Inferior parietal cortex (tissue), 1 donor: ENCODE measurements around the gene ELOVL1.

Experiments used
- DNase-seq: peaks from one replicate; pipeline ENCODE4 v3.0.0-alpha.2; 2016; ENCODE audit errors: extremely low spot score

ELOVL1 gene

DNA sequence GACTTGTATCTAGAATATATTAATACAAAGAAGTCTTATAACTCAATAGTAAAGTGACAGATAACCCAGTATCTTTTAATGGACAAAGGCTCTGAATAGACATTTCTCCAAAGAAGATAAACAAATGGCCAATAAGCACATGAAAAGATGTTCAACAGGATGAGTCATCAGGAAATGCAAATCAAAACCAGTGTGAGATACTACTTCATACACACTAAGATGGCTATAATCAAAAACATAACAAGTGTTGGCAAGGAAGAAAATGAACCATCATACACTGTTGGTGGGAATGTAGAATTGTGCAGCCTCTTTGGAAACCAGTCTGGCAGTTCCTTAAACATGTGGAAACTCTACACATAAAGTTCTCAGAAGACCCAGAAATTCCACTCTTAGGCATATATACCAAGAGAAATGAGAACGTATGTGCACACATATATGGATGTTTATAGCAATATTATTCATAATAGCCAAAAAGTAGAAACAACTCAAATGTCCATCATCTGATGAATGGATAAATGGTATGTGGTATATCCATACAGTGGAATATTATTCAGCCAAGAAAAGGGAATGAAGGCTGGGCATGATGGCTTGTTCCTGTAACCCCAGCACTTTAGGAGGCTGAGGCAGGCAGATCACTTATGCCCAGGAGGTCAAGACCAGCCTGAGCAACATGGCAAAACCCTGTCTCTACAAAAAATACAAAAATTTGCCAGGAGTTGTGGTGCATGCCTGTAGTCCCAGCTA lies 40.1 kb downstream of the ELOVL1 start:
- no peak for DNase-seq

DNA sequence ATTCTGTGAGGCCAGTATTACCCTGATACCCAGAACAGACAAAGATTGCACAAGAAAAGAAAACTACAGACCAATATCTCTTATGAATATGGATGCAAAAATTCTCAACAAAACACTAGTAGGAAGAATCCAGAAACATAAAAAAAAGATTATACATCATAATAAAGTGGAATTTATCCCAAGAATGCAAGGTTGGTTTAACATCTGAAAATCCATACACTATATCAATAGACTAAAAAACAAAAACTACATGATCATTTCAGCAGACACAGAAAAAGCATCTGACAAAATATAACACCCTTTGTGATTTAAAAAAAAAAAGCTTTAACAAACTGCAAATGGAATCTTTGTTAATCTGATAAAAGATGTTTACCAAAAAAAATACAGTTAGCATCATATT lies 42.4 kb downstream of the ELOVL1 start:
- DNase-seq, result no peak

DNA sequence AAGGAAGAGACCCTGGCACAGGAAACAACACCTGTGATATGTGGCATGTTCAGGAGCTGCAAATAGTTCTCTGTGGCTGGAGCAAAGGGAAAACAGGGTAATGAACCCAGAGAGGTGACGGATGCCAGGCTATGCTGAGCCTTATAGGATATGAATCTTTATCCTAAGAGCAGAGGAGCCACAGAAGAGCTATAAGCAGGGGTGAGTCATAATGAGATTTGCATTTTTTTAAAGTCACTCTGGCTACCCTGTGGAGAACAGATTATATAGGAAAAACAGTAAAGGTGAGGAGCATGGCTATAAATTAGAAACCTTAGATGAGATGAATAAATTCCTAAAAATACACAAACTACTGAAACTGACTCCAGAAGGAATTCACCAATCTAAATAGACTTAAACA lies 43.0 kb downstream of the ELOVL1 start:
- no peak for DNase-seq

DNA sequence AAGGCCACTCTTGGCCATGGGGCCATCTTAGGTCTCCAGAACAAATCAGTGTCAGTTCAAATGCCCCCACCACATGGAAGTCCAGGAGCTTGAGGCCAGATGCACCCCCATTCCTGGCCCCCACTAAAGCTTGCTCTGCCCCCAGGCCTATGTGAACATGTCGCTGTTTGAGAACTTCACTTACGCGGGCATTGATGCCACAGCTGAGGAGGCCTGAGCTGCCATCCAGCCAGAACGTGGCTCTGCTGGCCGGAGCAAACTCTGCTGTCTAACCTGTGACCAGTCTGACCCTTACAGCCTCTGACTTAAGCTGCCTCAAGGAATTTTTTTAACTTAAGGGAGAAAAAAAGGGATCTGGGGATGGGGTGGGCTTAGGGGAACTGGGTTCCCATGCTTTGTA lies 45.3 kb downstream of the ELOVL1 start:
- no peak for DNase-seq

DNA sequence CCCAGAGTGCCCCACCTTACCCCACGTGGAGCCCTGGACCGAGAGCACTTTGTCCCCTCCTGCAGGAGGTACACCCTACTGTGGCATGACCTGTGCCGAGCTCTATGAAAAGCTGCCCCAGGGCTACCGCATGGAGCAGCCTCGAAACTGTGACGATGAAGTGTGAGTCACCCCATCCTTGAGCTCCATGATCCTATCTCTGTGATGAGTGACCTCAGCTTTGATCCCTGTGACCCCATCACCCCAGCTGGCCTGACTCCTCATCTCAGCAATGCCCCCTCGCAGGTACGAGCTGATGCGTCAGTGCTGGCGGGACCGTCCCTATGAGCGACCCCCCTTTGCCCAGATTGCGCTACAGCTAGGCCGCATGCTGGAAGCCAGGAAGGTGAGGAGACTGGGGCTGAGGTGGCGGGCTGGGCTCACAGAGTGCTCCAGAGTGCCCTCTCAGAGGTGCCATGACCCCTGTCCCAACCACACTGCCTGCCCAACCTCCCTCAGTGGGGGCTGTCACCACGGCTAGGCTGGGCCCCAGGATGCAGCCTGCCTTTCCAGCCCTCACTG lies 46.4 kb downstream of the ELOVL1 start:
- no peak for DNase-seq

DNA sequence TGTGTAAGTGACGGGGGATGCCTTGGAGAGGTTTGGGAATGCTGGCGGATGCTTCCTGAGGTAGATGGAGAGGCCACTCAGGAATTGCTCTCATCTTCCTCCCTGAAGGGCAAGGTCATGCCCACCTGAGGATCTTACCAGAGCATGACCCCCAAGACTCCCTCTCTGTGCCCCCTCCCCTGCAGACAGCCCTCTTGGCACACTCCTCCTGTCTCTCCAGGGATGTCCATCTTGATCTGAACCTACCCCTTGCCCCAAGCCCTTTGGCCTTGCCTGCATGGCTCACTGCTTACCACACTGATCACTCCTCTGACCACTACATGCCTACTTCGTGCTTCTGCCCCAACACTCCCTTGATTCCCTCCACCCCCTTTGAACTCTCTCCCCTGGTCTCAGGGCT lies 48.0 kb downstream of the ELOVL1 start:
- no peak for DNase-seq

DNA sequence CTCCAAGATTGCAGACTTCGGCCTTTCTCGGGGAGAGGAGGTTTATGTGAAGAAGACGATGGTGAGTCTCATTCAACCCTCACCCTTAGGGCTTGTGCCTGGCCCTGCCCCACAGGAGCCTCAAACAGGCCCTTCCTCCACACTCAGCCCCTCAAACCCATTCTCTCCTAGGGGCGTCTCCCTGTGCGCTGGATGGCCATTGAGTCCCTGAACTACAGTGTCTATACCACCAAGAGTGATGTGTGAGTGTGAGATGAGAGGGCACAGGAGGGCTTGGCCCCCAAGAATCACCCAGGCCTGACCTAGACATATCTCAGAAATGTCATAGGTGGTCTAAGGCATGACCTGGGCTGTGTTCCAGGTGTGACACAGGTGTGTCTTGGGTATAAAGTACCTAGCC lies 48.5 kb downstream of the ELOVL1 start:
- DNase-seq, result no peak

DNA sequence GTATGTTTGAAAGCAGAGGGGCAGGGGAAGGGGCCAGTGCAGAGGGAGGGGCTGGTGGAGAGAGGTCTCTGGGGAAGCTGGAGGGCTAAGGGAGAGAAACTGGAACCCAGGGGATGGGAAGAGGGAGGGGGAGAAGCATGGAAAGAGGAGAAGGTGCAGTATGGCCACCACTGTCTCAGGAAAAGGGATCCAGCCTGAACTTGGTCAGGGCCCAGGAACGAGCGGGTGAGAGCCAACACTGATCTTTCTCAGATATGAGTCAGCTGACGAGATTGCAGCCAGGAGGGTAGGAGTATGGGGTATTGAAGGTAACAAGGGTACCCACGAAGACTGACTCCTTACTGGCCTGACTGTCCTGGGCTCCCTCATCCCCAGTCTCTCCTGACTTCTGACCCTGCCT lies 49.0 kb downstream of the ELOVL1 start:
- DNase-seq, result no peak

DNA sequence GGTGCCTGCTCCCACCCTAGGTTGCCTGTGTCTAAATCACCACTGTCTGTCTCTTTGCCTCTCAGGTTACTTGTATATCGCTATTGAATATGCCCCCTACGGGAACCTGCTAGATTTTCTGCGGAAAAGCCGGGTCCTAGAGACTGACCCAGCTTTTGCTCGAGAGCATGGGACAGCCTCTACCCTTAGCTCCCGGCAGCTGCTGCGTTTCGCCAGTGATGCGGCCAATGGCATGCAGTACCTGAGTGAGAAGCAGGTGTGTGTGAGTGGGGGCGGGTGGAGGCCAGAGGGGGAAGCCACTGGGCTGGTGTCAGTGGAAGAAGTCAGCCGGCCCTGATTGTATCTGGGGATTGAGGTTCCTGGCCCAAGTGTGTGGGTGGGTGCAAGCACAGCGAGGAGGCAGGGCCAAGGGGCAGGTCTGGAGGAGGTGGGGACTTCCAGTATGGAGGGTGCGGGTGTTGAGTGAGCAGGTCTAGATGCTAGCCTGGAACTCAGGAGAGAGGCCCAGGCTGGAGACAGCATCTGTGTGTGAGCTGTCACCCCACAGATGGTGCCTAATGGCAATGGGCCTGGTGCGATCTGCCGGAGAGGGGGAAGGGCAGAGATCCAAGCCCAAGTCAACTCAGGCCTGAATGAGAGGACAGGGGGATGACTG lies 49.9 kb downstream of the ELOVL1 start:
- peak; percentile 53 for DNase-seq

DNA sequence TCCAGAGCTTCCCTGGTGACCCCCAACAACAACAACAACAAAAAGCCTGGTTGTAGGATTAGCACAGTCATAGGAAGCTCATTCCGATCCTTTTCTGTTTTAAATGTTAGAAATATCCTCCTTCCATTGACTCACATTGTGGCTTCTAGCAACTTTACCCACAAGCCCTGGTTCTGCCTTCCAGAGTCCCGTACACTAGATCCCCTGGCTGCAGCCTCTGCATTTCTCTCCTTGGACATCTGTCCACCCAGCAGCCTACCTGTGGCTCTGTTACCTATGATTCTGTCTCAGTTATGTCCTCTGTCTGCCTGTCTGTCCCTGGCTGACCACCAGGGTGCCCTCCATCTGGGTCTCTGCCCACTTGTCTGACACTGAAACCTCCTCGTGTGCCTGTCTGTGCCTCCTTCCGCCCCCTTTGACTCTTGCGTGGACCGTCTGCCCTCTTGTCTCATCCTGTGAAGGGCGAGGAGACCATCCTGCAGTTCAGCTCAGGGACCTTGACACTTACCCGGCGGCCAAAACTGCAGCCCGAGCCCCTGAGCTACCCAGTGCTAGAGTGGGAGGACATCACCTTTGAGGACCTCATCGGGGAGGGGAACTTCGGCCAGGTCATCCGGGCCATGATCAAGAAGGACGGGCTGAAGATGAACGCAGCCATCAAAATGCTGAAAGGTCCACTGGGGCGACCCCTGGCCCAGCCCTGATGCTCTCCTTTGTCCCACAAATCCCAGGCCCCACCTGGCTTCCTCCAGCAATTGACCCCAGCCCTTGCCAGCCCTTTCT lies 50.9 kb downstream of the ELOVL1 start:
- no peak for DNase-seq

DNA sequence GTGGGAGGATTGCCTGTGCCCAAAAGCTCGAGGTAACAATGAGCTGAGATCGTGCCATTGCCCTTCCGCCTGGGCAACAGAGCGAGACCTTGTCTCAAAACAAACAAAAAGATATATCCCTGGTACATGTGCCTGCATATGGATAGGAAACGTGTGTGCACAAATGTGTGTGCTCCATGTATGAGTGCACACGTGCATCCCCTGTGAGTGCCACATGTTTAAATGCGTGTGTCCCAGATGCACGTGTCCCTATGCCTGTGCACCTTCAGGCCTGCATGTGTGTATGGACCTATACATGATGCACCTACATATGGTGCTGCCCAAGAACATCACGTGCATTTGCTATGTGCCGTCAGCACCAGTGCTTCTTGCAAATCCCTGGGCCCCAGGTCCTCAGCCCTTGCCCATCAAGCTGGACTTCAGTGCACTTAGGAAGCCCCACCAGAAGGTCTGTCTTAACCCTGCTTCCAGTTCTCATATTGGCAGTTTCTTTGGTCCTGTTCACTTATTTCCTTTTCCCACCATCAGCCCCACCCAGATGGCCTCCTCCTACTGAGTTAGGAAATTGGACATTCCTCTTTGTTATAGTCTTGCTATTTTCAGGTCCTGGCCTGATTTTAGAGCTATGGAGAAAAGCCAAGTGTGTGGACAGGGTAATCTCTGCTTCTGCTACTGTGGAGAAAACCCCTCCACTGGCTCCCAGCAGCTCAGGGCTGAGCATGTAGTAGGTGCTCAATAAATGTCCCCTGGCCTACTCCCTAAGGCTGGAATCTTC lies 51.7 kb downstream of the ELOVL1 start:
- no peak for DNase-seq

DNA sequence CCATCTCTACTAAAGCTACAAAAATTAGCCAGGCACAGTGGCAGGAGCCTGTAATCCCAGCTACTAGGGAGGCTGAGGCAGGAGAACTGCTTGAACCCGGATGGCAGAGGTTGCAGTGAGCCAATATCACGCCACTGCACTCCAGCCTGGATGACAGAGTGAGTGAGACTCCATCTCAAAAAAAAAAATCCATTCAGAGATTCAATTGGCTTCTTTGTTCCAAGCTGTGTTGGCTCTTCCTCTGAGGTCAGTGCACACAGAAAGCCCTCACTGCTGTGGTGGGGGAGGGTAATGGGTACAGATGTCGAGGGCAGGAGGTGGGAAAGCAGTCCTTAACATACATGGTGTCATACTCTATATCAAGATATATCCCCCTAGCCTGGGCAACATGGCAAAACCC lies 52.3 kb downstream of the ELOVL1 start:
- peak; percentile 64 for DNase-seq

DNA sequence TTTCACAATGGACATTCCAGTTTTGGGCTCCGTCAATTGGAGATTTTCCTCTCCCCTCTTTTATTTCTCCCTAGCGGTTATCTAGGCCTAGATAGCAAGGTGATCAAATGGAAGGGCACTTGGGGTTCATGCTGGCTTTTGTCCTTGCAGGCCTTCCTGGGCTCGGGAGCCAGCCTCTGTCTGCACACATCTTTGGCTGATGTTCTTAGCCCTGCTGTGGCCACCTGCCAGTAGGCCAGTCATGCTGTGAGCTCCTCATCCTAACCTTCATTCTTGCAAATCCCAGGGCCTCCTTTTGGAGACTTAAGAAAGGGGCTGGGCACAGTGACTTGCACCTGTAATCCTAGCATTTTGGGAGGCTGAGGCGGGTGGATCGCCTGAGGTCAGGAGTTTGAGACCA lies 53.6 kb downstream of the ELOVL1 start:
- DNase-seq, result no peak

DNA sequence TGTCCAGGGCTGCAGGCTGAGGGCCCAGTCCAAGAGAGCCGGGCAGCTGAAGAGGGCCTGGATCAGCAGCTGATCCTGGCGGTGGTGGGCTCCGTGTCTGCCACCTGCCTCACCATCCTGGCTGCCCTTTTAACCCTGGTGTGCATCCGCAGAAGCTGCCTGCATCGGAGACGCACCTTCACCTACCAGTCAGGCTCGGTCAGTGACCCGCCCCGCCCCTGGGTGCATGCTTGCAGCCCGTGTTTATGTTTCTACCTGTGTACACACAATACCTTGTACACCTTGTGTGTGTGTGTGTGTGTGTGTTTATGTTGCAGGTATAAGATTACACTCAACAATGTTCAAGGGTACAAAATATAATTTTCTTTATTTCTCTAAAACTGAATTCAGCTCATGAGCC lies 54.0 kb downstream of the ELOVL1 start:
- no peak for DNase-seq
